Upper lobe of left lung (tissue), 6 donors: Measurements from ENCODE around the gene KRT33A. TPM values are rescaled to one million over a fixed set of nuclear protein-coding genes. Genes with fewer than 3 reads are reported as not detected.

Source experiments
- ATAC-seq, 2 donors: fragments of 200-7000 bp; cut with Tn5 transposase; one replicate each; pipeline ENCODE4 v1.9.1; 2022; ENCODE audit warnings: mild to moderate bottlenecking in 2 of 2, moderate library complexity in 2 of 2; ENCODE audit not compliant: low FRiP score in 2 of 2
- DNase-seq, 2 donors: peaks; one replicate each; pipeline ENCODE4 v3.0.0-alpha.2; 2019 to 2020
- H3K27ac ChIP-seq, 4 donors: fragments of 200-600 bp; sonication (generic); one replicate each; pipeline ENCODE4 v1.5.1; 2016 to 2019
- H3K27me3 ChIP-seq, 4 donors: fragments of 200-600 bp; sonication (generic); one replicate each; pipeline ENCODE4 v1.5.1; 2017 to 2019
- H3K36me3 ChIP-seq, 4 donors: fragments of 200-600 bp; sonication (generic); one replicate each; pipeline ENCODE4 v1.5.1; 2016 to 2019
- H3K4me1 ChIP-seq, 4 donors: fragments of 200-600 bp; sonication (generic); one replicate each; pipeline ENCODE4 v1.5.1; 2018 to 2019
- H3K4me3 ChIP-seq, 4 donors: fragments of 200-600 bp; sonication (generic); one replicate each; pipeline ENCODE4 v1.5.1; 2017 to 2019; ENCODE audit warnings: mild to moderate bottlenecking in 2 of 4, moderate library complexity in 1 of 4
- H3K9me3 ChIP-seq, 4 donors: fragments of 200-600 bp; sonication (generic); one replicate each; pipeline ENCODE4 v1.5.1; 2018 to 2019
- EP300 ChIP-seq, 4 donors: sonication (generic); formaldehyde crosslinking; IDR thresholded peaks; one replicate each; pipeline ENCODE4 v1.5.1; 2017; ENCODE audit warnings: antibody characterized with exemption in 4 of 4, control low read depth in 2 of 4
- POLR2A ChIP-seq, 4 donors: fragments of 450-650 bp; IDR thresholded peaks; one replicate each; pipeline ENCODE4 v1.5.1; 2016 to 2017; ENCODE audit warnings: antibody characterized with exemption in 4 of 4, mild to moderate bottlenecking in 2 of 4
- POLR2AphosphoS5 ChIP-seq, 2 donors: sonication (generic); formaldehyde crosslinking; IDR thresholded peaks; one replicate each; pipeline ENCODE4 v1.5.1; 2017; ENCODE audit warnings: antibody characterized with exemption in 2 of 2
- WGBS, 2 donors: methylation state at CpG; one replicate each; pipeline ENCODE4 v1.1.5; 2017 to 2018; 5-methylcytosine and 5-hydroxymethylcytosine counted together
- total RNA-seq, 6 donors: library from RNA; depleted of rRNA in 4 of 6; stranded (reverse); fragments of >200 nt in 4 of 6; gene quantifications; one replicate each; pipeline versions ENCODE4 v1.1.0 to v1.2.1, GENCODE V29; 2016 to 2021
- TF ChIP-seq, protein P1 (sequence below), 6 experiments: fragments of 450-650 bp in 4 of 6; fragments of 200-600 bp in 2 of 6; sonication (generic) in 2 of 6; IDR thresholded peaks; one replicate each; pipeline ENCODE4 v1.5.1; 2016 to 2019; ENCODE audit warnings: antibody characterized with exemption in 6 of 6
- donor health status: DM: no; HTN: no; CAD: no; lungs with moderate emphysema.
- donor health status: DM: no; HTN: yes; CAD: no; lungs with severe emphysema.

KRT33A gene
- total RNA-seq, 6 donors from 2014 or later, result not detected

- no peak overlapping the region for H3K27ac ChIP-seq
- H3K36me3 ChIP-seq, result no peaks in the 10 kb centered on the region
- H3K9me3 ChIP-seq, result no peaks in the 10 kb centered on the region
- H3K4me1 ChIP-seq, result peaks cover 4 to 7% (median 5%) of the 10 kb centered on the region in 4 donors
- ATAC-seq, result no peak
- H3K27me3 ChIP-seq, result no peaks in the 10 kb centered on the region
- no peak overlapping the region for H3K4me3 ChIP-seq
- whole genome bisulfite sequencing, 2 donors, result 67 to 77% methylated on average over 5 to 6 of the region's 6 CpGs
- TF ChIP-seq EP300 (IDR thresholded peaks at IDR 0.05) (no peak), POLR2AphosphoS5 (IDR thresholded peaks at IDR 0.05) (no peak), POLR2A (IDR thresholded peaks at IDR 0.05) (no peak)
- TF ChIP-seq, protein P1, sequence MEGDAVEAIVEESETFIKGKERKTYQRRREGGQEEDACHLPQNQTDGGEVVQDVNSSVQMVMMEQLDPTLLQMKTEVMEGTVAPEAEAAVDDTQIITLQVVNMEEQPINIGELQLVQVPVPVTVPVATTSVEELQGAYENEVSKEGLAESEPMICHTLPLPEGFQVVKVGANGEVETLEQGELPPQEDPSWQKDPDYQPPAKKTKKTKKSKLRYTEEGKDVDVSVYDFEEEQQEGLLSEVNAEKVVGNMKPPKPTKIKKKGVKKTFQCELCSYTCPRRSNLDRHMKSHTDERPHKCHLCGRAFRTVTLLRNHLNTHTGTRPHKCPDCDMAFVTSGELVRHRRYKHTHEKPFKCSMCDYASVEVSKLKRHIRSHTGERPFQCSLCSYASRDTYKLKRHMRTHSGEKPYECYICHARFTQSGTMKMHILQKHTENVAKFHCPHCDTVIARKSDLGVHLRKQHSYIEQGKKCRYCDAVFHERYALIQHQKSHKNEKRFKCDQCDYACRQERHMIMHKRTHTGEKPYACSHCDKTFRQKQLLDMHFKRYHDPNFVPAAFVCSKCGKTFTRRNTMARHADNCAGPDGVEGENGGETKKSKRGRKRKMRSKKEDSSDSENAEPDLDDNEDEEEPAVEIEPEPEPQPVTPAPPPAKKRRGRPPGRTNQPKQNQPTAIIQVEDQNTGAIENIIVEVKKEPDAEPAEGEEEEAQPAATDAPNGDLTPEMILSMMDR (IDR thresholded peaks at IDR 0.05), result no peak
- DNase-seq, result no peak
Observed at GRCh38 chr17:41334385-41335305, 16.0 kb downstream of the KRT33A start.

GRCh38 chr17:41333836-41334235 is 16.8 kb downstream of the KRT33A start:
- H3K27ac ChIP-seq, result no peak overlapping the region
- no peak for DNase-seq
- H3K27me3 ChIP-seq, result no peaks in the 10 kb centered on the region
- H3K4me1 ChIP-seq, result no peaks in the 10 kb centered on the region
- no peak for ATAC-seq
- no peak for TF ChIP-seq POLR2A (IDR thresholded peaks at IDR 0.05)
- TF ChIP-seq, protein P1 (IDR thresholded peaks at IDR 0.05), result no peak
- no peak for TF ChIP-seq POLR2AphosphoS5 (IDR thresholded peaks at IDR 0.05)
- TF ChIP-seq EP300 (IDR thresholded peaks at IDR 0.05), result no peak
- no peaks in the 10 kb centered on the region for H3K9me3 ChIP-seq
- H3K4me3 ChIP-seq, result no peak overlapping the region
- WGBS, 2 donors, result 89 to 100% methylated on average over 3 of the region's 3 CpGs
- no peaks in the 10 kb centered on the region for H3K36me3 ChIP-seq

DNA sequence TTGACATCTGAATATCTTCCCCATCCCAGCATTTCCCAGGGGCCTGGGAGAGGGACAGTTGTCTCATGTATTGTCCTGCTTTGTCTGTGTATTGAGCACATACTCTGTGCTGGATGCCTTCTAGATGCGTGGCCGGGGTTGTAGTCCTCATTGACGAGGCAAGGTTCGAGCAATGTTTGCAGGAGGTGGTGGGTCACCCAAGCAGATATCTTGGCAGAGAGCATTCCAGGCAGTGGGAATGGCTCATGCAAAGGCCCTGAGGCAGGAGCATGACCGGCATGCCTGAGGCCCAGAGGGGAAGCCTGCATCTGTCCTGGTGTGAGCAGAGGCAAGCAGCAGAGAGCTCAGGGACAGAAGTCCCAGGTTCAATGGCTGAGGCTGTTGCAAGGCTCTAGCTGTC is 17.5 kb downstream of the KRT33A start:
- no peak for ATAC-seq
- no peaks in the 10 kb centered on the region for H3K9me3 ChIP-seq
- no peaks in the 10 kb centered on the region for H3K27me3 ChIP-seq
- TF ChIP-seq POLR2AphosphoS5 (IDR thresholded peaks at IDR 0.05), result no peak
- TF ChIP-seq, protein P1 (IDR thresholded peaks at IDR 0.05), result no peak
- TF ChIP-seq POLR2A (IDR thresholded peaks at IDR 0.05), result no peak
- TF ChIP-seq EP300 (IDR thresholded peaks at IDR 0.05), result no peak
- H3K4me3 ChIP-seq, result no peak overlapping the region
- DNase-seq, result no peak
- H3K36me3 ChIP-seq, result no peaks in the 10 kb centered on the region
- 99 to 100% methylated on average over 5 of the region's 5 CpGs for WGBS, 2 donors
- no peak overlapping the region for H3K27ac ChIP-seq
- H3K4me1 ChIP-seq, result no peaks in the 10 kb centered on the region

GRCh38 chr17:41332239-41332638 is 18.4 kb downstream of the KRT33A start:
- Histone ChIP-seq H3K9me3 (no peaks in the 10 kb centered on the region), H3K27me3 (no peaks in the 10 kb centered on the region), H3K27ac (no peak overlapping the region), H3K36me3 (no peaks in the 10 kb centered on the region), H3K4me3 (no peak overlapping the region), H3K4me1 (no peaks in the 10 kb centered on the region)
- TF ChIP-seq POLR2AphosphoS5 (IDR thresholded peaks at IDR 0.05) (no peak), POLR2A (IDR thresholded peaks at IDR 0.05) (no peak), EP300 (IDR thresholded peaks at IDR 0.05) (no peak)
- TF ChIP-seq, protein P1 (IDR thresholded peaks at IDR 0.05), result no peak
- WGBS, 2 donors, result 91% methylated on average over 2 of the region's 2 CpGs; no CpG with 5 or more reads in 1 of the 2 donors
- DNase-seq (no peak), ATAC-seq (no peak)
